SK-N-MC (cell line): ENCODE measurements around the gene PTTG1IP2.

Experiments used
- DNase-seq: peaks from one replicate; pipeline ENCODE4 v3.0.0-alpha.2; 2011; ENCODE audit warnings: low read depth, low spot score
- H3K27ac ChIP-seq: fragments of 200-600 bp; sonication (generic); 2 replicates; pipeline ENCODE4 v1.5.1; 2016; ENCODE audit warnings: mixed run types
- H3K36me3 ChIP-seq: fragments of 200-600 bp; sonication (generic); 2 replicates; pipeline ENCODE4 v1.6.1; 2017; ENCODE audit warnings: antibody characterized with exemption, low read length, mixed read lengths; ENCODE audit not compliant: insufficient read depth
- H3K4me3 ChIP-seq: fragments of 200-600 bp; sonication (generic); 2 replicates; pipeline ENCODE4 v1.5.1; 2016
- H3K9ac ChIP-seq: fragments of 200-600 bp; sonication (generic); 2 replicates; pipeline ENCODE4 v1.8.0; 2017; ENCODE audit warnings: mixed run types, mixed read lengths; ENCODE audit not compliant: insufficient read length
- H3K9me3 ChIP-seq: fragments of 200-600 bp; sonication (generic); 2 replicates; pipeline ENCODE4 v1.6.1; 2017; ENCODE audit warnings: low read depth, mild to moderate bottlenecking, antibody characterized with exemption, low read length, moderate library complexity, mixed read lengths
- EZH2 ChIP-seq: fragments of 200-600 bp; sonication (generic); IDR thresholded peaks from one replicate; pipeline ENCODE4 v1.6.1; 2017; ENCODE audit warnings: antibody characterized with exemption
- FOXP2 ChIP-seq: optimal IDR thresholded peaks from 2 replicates; pipeline ENCODE3; 2011; ENCODE audit warnings: mild to moderate bottlenecking, moderate library complexity; ENCODE audit not compliant: insufficient read depth; ENCODE audit errors: extremely low read length, control extremely low read depth
- POLR2AphosphoS5 ChIP-seq: IDR thresholded peaks from 2 replicates; pipeline ENCODE4 v1.6.1; 2012; ENCODE audit warnings: mild to moderate bottlenecking, low read depth, low read length, borderline replicate concordance

The PTTG1IP2 gene

GRCh38 chr7:90469554-90469953, at the start of gene PTTG1IP2:
Gene PTTG1IP2 (plus strand): TSS chr7:90469639. CDS start chr7:90469787, 148 bp downstream.
- Histone ChIP-seq H3K36me3 (no peaks in the 10 kb centered on the region), H3K4me3 (no peak within 1 kb of the TSS), H3K9ac (no peak within 1 kb of the TSS), H3K9me3 (no peaks in the 10 kb centered on the region), H3K27ac (no peak within 1 kb of the TSS)
- TF ChIP-seq EZH2 (no peak), FOXP2 (no peak), POLR2AphosphoS5 (no peak)
- DNase-seq = no peak

DNA sequence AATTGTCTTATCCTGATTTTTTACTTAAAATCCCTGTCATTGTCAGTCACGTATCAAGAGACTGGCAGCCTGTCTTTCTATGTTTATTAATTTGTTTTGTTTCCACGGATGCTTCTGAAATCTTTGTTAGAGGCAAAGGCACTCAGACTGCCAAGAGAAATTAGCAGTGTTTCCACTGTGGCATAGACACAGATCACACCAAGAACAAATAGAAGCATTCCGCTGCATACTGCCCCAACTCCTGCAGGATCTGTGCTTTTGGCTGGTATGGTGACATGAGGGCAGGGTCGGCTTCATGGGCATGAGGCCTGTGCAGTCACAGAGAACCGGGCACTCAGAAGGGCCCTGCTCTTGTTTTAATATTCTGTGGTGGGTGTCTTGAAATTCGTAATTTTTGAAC, 47.8 kb upstream of the PTTG1IP2 start:
- H3K27ac ChIP-seq = no peak overlapping the region
- H3K9ac ChIP-seq = no peak overlapping the region
- no peaks in the 10 kb centered on the region for H3K9me3 ChIP-seq
- no peak overlapping the region for H3K4me3 ChIP-seq
- DNase-seq = no peak
- no peak for TF ChIP-seq POLR2AphosphoS5
- TF ChIP-seq EZH2 = no peak
- no peak for TF ChIP-seq FOXP2
- H3K36me3 ChIP-seq = no peaks in the 10 kb centered on the region; the same call in 1 of the 2 replicates

DNA sequence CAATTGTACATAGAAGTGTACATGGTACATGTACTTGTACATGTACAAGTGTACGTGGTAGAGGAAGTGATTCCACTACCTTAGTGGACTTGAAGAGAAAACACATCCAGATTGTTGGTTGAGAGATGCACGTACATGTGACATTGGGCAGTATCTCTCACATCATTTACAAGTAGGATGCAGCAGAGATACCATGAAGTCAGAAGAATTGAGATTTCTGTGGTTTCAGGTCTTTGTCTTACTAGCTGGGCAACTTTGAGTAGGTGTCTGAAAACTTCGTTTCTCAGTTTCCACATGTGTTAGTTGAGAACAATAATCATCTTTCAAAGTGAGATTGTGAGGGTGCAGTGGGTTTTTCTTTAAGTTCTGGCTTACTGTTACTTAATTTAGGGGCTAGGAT, 44.7 kb upstream of the PTTG1IP2 start:
- no peak overlapping the region for H3K9ac ChIP-seq
- H3K36me3 ChIP-seq = no peaks in the 10 kb centered on the region
- H3K27ac ChIP-seq = no peak overlapping the region
- no peak for DNase-seq
- H3K9me3 ChIP-seq = no peaks in the 10 kb centered on the region
- no peak overlapping the region for H3K4me3 ChIP-seq
- TF ChIP-seq POLR2AphosphoS5 (no peak), EZH2 (no peak), FOXP2 (no peak)

DNA sequence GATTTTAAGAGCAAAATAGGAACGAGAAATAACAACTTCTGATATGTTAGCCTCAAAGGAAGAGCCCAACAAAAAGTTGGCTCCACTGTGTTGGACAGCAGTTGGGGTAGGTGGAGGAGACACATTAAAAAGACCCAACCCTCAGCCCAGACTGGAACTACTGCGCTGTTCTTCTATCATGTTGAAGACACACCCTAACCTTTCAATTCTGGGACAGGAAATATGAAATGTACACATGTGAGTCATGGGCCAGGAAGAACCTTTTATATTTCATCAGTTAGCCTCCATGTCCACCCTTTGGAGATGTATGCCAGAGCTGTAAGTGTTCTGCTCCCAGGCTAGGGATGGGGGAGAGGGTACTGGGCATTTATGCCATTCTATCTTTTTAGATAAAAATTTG, 44.1 kb upstream of the PTTG1IP2 start:
- Histone ChIP-seq H3K9ac (no peak overlapping the region), H3K36me3 (no peaks in the 10 kb centered on the region), H3K27ac (no peak overlapping the region), H3K9me3 (no peaks in the 10 kb centered on the region), H3K4me3 (no peak overlapping the region)
- TF ChIP-seq EZH2 (no peak), POLR2AphosphoS5 (no peak), FOXP2 (no peak)
- no peak for DNase-seq

GRCh38 chr7:90430614-90431460, 38.6 kb upstream of the PTTG1IP2 start:
- peak overlapping the region; percentile 48 for H3K27ac ChIP-seq
- no peaks in the 10 kb centered on the region; the same call in 1 of the 2 replicates for H3K9me3 ChIP-seq
- H3K36me3 ChIP-seq = no peaks in the 10 kb centered on the region
- peak overlapping the region; percentile 47 for H3K9ac ChIP-seq
- no peak for DNase-seq
- TF ChIP-seq FOXP2 (no peak), EZH2 (no peak), POLR2AphosphoS5 (no peak)
- H3K4me3 ChIP-seq = no peak overlapping the region

DNA sequence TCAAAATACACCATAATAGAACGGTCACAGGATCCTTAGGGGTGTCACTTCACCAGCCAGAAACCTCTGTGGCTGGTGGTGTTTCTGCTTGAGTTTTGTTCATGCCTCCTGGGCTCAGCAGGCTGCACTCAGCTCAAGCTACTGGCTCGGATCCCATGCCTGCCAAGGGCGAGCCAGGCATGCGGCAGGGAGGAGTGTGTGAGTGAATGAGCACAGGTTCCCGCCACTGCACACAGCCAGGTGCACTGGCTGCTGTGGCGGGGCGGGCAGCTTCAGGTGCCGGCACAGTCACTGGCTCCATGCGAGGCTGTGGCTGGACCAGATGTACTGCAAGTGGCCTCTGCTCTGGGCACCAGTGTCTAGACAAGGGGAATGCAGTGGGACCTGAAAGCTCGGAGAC, 36.7 kb upstream of the PTTG1IP2 start:
- Histone ChIP-seq H3K36me3 (no peaks in the 10 kb centered on the region), H3K9ac (no peak overlapping the region), H3K27ac (no peak overlapping the region), H3K4me3 (no peak overlapping the region), H3K9me3 (no peaks in the 10 kb centered on the region; the same call in 1 of the 2 replicates)
- DNase-seq = no peak
- TF ChIP-seq POLR2AphosphoS5 (no peak), EZH2 (no peak), FOXP2 (no peak)

DNA sequence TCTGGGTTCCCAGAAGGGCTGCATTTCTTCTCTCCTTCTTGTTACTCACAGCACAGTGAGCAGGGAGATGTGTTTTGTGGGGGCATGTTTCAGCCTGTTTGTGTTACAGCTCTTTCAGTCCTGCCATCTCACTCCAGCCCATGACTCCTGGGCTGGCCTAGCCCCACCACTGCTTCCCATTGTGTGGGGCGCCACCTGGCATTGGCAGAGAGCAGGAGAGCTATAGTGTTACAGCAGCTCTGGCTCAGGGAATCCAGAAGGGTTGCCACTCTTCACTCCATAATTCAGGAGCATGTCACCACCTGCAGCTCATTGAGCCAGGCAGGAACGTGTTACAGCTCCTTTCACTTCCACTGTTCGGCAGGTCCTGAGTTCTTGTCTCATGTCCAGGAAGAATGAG, 36.2 kb upstream of the PTTG1IP2 start:
- Histone ChIP-seq H3K27ac (no peak overlapping the region), H3K36me3 (no peaks in the 10 kb centered on the region), H3K4me3 (no peak overlapping the region), H3K9ac (no peak overlapping the region), H3K9me3 (no peaks in the 10 kb centered on the region; the same call in 1 of the 2 replicates)
- DNase-seq = no peak
- TF ChIP-seq POLR2AphosphoS5 (no peak), EZH2 (no peak), FOXP2 (no peak)

- Histone ChIP-seq H3K9ac (no peak overlapping the region), H3K4me3 (no peak overlapping the region), H3K9me3 (no peaks in the 10 kb centered on the region), H3K36me3 (no peaks in the 10 kb centered on the region), H3K27ac (no peak overlapping the region)
- DNase-seq = no peak
- TF ChIP-seq POLR2AphosphoS5 = no peak
- TF ChIP-seq EZH2 = no peak
- no peak for TF ChIP-seq FOXP2
These were observed 23.8 kb upstream of the PTTG1IP2 start for GRCh38 chr7:90445633-90446032.
